ENCODE results near the gene FTCDNL1.

The FTCDNL1 gene

GRCh38 chr2:199718074-199718473, 132.9 kb downstream of the FTCDNL1 start:
- H3K4me1 Mint-ChIP-seq = no peaks in the 10 kb centered on the region

GRCh38 chr2:199717587-199717907, 133.4 kb downstream of the FTCDNL1 start:
- H3K9me3 Mint-ChIP-seq = no peaks in the 10 kb centered on the region
- no peaks in the 10 kb centered on the region for H3K36me3 Mint-ChIP-seq
- CTCF ChIA-PET = no interaction called here
- H3K4me1 Mint-ChIP-seq = no peaks in the 10 kb centered on the region
- no peak for DNase-seq
- H3K27me3 Mint-ChIP-seq = peaks cover 3% of the 10 kb centered on the region
- H3K27ac Mint-ChIP-seq = no peak overlapping the region
- H3K4me3 Mint-ChIP-seq = no peak overlapping the region

More at GRCh38 chr2:199718074-199718473, 132.9 kb downstream of the FTCDNL1 start:
- H3K4me3 Mint-ChIP-seq = no peak overlapping the region
- no peak overlapping the region for H3K27ac Mint-ChIP-seq
- no peaks in the 10 kb centered on the region for H3K27me3 Mint-ChIP-seq
- DNase-seq = no peak
- CTCF ChIA-PET = no interaction called here
- H3K9me3 Mint-ChIP-seq = no peaks in the 10 kb centered on the region
- no peaks in the 10 kb centered on the region for H3K36me3 Mint-ChIP-seq

- H3K27ac Mint-ChIP-seq = no peak overlapping the region
- no peak for DNase-seq
- H3K27me3 Mint-ChIP-seq = peaks cover 4% of the 10 kb centered on the region
- H3K4me1 Mint-ChIP-seq = no peaks in the 10 kb centered on the region
- CTCF ChIA-PET = interaction anchor here (0.7 kb wide), 1 partner anchor 25 kb away, joined by 3 read pairs; no protein-coding TSS in a partner anchor
- no peaks in the 10 kb centered on the region for H3K9me3 Mint-ChIP-seq
- H3K4me3 Mint-ChIP-seq = no peak overlapping the region
- H3K36me3 Mint-ChIP-seq = no peaks in the 10 kb centered on the region
Measured at GRCh38 chr2:199716807-199717586, 134.0 kb downstream of the FTCDNL1 start.

GRCh38 chr2:199713746-199714145, 137.2 kb downstream of the FTCDNL1 start:
- H3K4me3 Mint-ChIP-seq = no peak overlapping the region
- no peaks in the 10 kb centered on the region for H3K36me3 Mint-ChIP-seq
- no peaks in the 10 kb centered on the region for H3K9me3 Mint-ChIP-seq
- H3K27me3 Mint-ChIP-seq = peaks cover 8% of the 10 kb centered on the region
- CTCF ChIA-PET = interaction anchor here (1.4 kb wide), 1 partner anchor 26 kb away, joined by 5 read pairs; no protein-coding TSS in a partner anchor
- DNase-seq = no peak
- H3K27ac Mint-ChIP-seq = no peak overlapping the region
- H3K4me1 Mint-ChIP-seq = no peaks in the 10 kb centered on the region

GRCh38 chr2:199710551-199710950, 140.4 kb downstream of the FTCDNL1 start:
- H3K36me3 Mint-ChIP-seq = no peaks in the 10 kb centered on the region
- peaks cover 8% of the 10 kb centered on the region for H3K27me3 Mint-ChIP-seq
- H3K4me1 Mint-ChIP-seq = no peaks in the 10 kb centered on the region
- CTCF ChIA-PET = interaction anchor here (1.0 kb wide), 1 partner anchor 30 kb away, joined by 3 read pairs; no protein-coding TSS in a partner anchor
- H3K27ac Mint-ChIP-seq = no peak overlapping the region
- no peak overlapping the region for H3K4me3 Mint-ChIP-seq
- DNase-seq = no peak
- no peaks in the 10 kb centered on the region for H3K9me3 Mint-ChIP-seq

All from activated naive CD4-positive, alpha-beta T cell treated with anti-CD3 and anti-CD28 coated beads, Interleukin-2, amount 10 ng/mL, durations not matched to agents 7 days and 5 days (primary cell).